A549 (cell line): ENCODE results near the gene GABRD. TPM values are rescaled to one million over a fixed set of nuclear protein-coding genes. Genes with fewer than 3 reads are reported as not detected.

Experiments used
- ATAC-seq, 2 experiments: fragments of 200-7000 bp in 1 of 2; fragments of >200 bp in 1 of 2; cut with Nextera tagmentation in 1 of 2; cut with Tn5 transposase in 1 of 2; 3 replicates each; pipeline versions ENCODE4 v1.8.0 to v1.9.1; 2018 to 2020; ENCODE audit warnings: mild to moderate bottlenecking in 1 of 2, moderate library complexity in 1 of 2
- CTCF ChIA-PET: fragments of 300-600 bp; sonication (Branson Sonifier 250); formaldehyde crosslinking; extraction: SDS; loops from one replicate; lab custom pipeline; 2021; ENCODE audit warnings: antibody characterized with exemption, inconsistent platforms; lab: Yijun Ruan, JAX
- POLR2A ChIA-PET: fragments of 350-600 bp; formaldehyde crosslinking; extraction: SDS; loops from one replicate; lab custom pipeline; 2021; ENCODE audit warnings: antibody characterized with exemption, inconsistent platforms; lab: Yijun Ruan, JAX
- DNase-seq, 2 experiments: peaks; one replicate each; pipeline versions ENCODE4 v3.0.0 to v3.0.0-alpha.2; 2011 to 2016; ENCODE audit warnings: low read depth in 1 of 2, low spot score in 1 of 2
- FAIRE-seq: peaks from 2 replicates; lab custom pipeline; 2011; peaks lifted over from hg19 to GRCh38; lab: Jason Lieb, UNC
- H3K27ac ChIP-seq, 2 experiments: fragments of >200 bp; sonication (Bioruptor Twin); formaldehyde crosslinking; 3 replicates each; pipeline ENCODE4 v1.5.1; 2016 to 2017
- H3K4me1 ChIP-seq: fragments of >200 bp; sonication (Bioruptor Twin); formaldehyde crosslinking; 3 replicates; pipeline ENCODE4 v1.6.1; 2016
- H3K4me2 ChIP-seq: fragments of >200 bp; sonication (Bioruptor Twin); formaldehyde crosslinking; 3 replicates; pipeline ENCODE4 v1.6.1; 2016
- H3K4me3 ChIP-seq: fragments of >200 bp; sonication (Bioruptor Twin); formaldehyde crosslinking; 3 replicates; pipeline ENCODE4 v1.5.1; 2016
- H3K9me3 ChIP-seq: fragments of >200 bp; sonication (Bioruptor Twin); formaldehyde crosslinking; 3 replicates; pipeline ENCODE4 v1.6.1; 2016
- BHLHE40 ChIP-seq: IDR thresholded peaks from 2 replicates; pipeline ENCODE4 v1.6.1; 2012; ENCODE audit warnings: low read depth, low read length, inconsistent platforms
- CHD2 ChIP-seq: fragments of 150-350 bp; IDR thresholded peaks from 2 replicates; pipeline ENCODE4 v1.6.1; 2014; ENCODE audit warnings: low read length; ENCODE audit not compliant: partially characterized antibody
- CHD4 ChIP-seq: fragments of 200-600 bp; sonication (generic); IDR thresholded peaks from 2 replicates; pipeline ENCODE4 v1.6.1; 2016; ENCODE audit warnings: antibody characterized with exemption, mild to moderate bottlenecking, borderline replicate concordance
- EHF ChIP-seq: fragments of 250-450 bp; sonication (Bioruptor Pico); IDR thresholded peaks from 2 replicates; pipeline ENCODE4 v1.5.0; 2020; ENCODE audit warnings: mild to moderate bottlenecking
- EP300 ChIP-seq, 2 experiments: fragments of >200 bp; sonication (Bioruptor Twin); formaldehyde crosslinking; IDR thresholded peaks; 2 replicates in 1 of 2; 3 replicates in 1 of 2; pipeline ENCODE4 v1.6.1; 2016 to 2017
- FOXS1 ChIP-seq: fragments of 250-450 bp; sonication (Bioruptor Pico); IDR thresholded peaks from 2 replicates; pipeline ENCODE4 v1.5.0; 2020; ENCODE audit warnings: mild to moderate bottlenecking, moderate library complexity
- HOXA7 ChIP-seq: fragments of 250-450 bp; sonication (Bioruptor Pico); IDR thresholded peaks from 2 replicates; pipeline ENCODE4 v1.5.0; 2020; ENCODE audit warnings: mild to moderate bottlenecking, moderate library complexity
- HOXB13 ChIP-seq: fragments of 250-450 bp; sonication (Bioruptor Pico); IDR thresholded peaks from 2 replicates; pipeline ENCODE4 v1.5.0; 2020; ENCODE audit warnings: low read depth, mild to moderate bottlenecking, moderate library complexity
- HOXB5 ChIP-seq: fragments of 250-450 bp; sonication (Bioruptor Pico); IDR thresholded peaks from 2 replicates; pipeline ENCODE4 v1.5.0; 2020; ENCODE audit warnings: mild to moderate bottlenecking, moderate library complexity
- JUN ChIP-seq, 2 experiments: fragments of >200 bp; sonication (Bioruptor Twin); formaldehyde crosslinking; IDR thresholded peaks; 2 replicates in 1 of 2; 3 replicates in 1 of 2; pipeline ENCODE4 v1.6.1; 2016 to 2017
- JUNB ChIP-seq: fragments of >200 bp; sonication (Bioruptor Twin); formaldehyde crosslinking; IDR thresholded peaks from 2 replicates; pipeline ENCODE4 v1.6.1; 2016
- KDM1A ChIP-seq: fragments of 200-600 bp; sonication (generic); IDR thresholded peaks from 2 replicates; pipeline ENCODE4 v1.6.1; 2016; ENCODE audit warnings: low read depth, mild to moderate bottlenecking
- MAFK ChIP-seq: fragments of 450-650 bp; IDR thresholded peaks from 2 replicates; pipeline ENCODE4 v1.6.1; 2014; ENCODE audit not compliant: partially characterized antibody
- NR3C1 ChIP-seq: fragments of >200 bp; sonication (Bioruptor Twin); formaldehyde crosslinking; IDR thresholded peaks from 3 replicates; pipeline ENCODE4 v1.6.1; 2017
- POLR2A ChIP-seq: IDR thresholded peaks from 2 replicates; pipeline ENCODE4 v1.6.1; 2012; ENCODE audit warnings: mild to moderate bottlenecking, low read length
- POLR2AphosphoS2 ChIP-seq: conservative IDR thresholded peaks from 2 replicates; pipeline ENCODE4 v1.6.1; 2012; ENCODE audit warnings: low read length, improper control_type of control experiment, inconsistent platforms
- RAD21 ChIP-seq, 2 experiments: fragments of >200 bp in 1 of 2; sonication (Bioruptor Twin) in 1 of 2; formaldehyde crosslinking in 1 of 2; IDR thresholded peaks in 1 of 2; conservative IDR thresholded peaks in 1 of 2; 2 replicates in 1 of 2; 3 replicates in 1 of 2; pipeline ENCODE4 v1.6.1; 2012 to 2018; ENCODE audit warnings: inconsistent platforms in 1 of 2
- RARB ChIP-seq: fragments of 250-450 bp; sonication (Bioruptor Pico); IDR thresholded peaks from 2 replicates; pipeline ENCODE4 v1.8.0; 2021; ENCODE audit warnings: mild to moderate bottlenecking, moderate library complexity
- RCOR1 ChIP-seq: fragments of 150-350 bp; IDR thresholded peaks from 2 replicates; pipeline ENCODE4 v1.6.1; 2014; ENCODE audit warnings: antibody characterized with exemption, low read length, low read depth
- RFX5 ChIP-seq: fragments of 450-650 bp; IDR thresholded peaks from 2 replicates; pipeline ENCODE4 v1.7.1; 2014; ENCODE audit warnings: antibody characterized with exemption, mild to moderate bottlenecking, moderate library complexity
- RNF2 ChIP-seq: fragments of 200-600 bp; sonication (generic); IDR thresholded peaks from 2 replicates; pipeline ENCODE4 v1.6.1; 2016; ENCODE audit warnings: low read depth, mild to moderate bottlenecking, antibody characterized with exemption, moderate library complexity, borderline replicate concordance
- SMC3 ChIP-seq: fragments of >200 bp; sonication (Bioruptor Twin); formaldehyde crosslinking; IDR thresholded peaks from 3 replicates; pipeline ENCODE4 v1.6.1; 2018; ENCODE audit warnings: inconsistent platforms
- SREBF2 ChIP-seq: fragments of 450-650 bp; IDR thresholded peaks from 2 replicates; pipeline ENCODE4 v1.6.1; 2014; ENCODE audit warnings: mild to moderate bottlenecking, moderate library complexity
- TFCP2L1 ChIP-seq: fragments of 250-450 bp; sonication (Bioruptor Pico); IDR thresholded peaks from 2 replicates; pipeline ENCODE4 v1.5.0; 2021; ENCODE audit warnings: mild to moderate bottlenecking
- ZC3H11A ChIP-seq: fragments of 450-650 bp; IDR thresholded peaks from 2 replicates; pipeline ENCODE4 v1.6.1; 2014; ENCODE audit warnings: antibody characterized with exemption, mild to moderate bottlenecking
- ZFP36 ChIP-seq: fragments of 450-650 bp; IDR thresholded peaks from 2 replicates; pipeline ENCODE4 v1.6.1; 2014; ENCODE audit warnings: borderline replicate concordance; ENCODE audit not compliant: partially characterized antibody
- ZSCAN20 ChIP-seq: fragments of 250-450 bp; sonication (Bioruptor Pico); IDR thresholded peaks from 2 replicates; pipeline ENCODE4 v1.8.0; 2022; ENCODE audit warnings: mild to moderate bottlenecking, moderate library complexity
- WGBS: methylation state at CpG from one replicate; pipeline ENCODE4 v1.1.6; 2017; ENCODE audit errors: missing lambda C conversion rate; 5-methylcytosine and 5-hydroxymethylcytosine counted together
- polyA plus RNA-seq, 4 experiments: library from polyadenylated mRNA; depleted of rRNA in 3 of 4; stranded (reverse); fragments of >200 nt; fragmentation: RNase III in 1 of 4; extraction: RNeasy Plus Mini Kit Qiagen cat#74134 plus additional on column Dnase treatment in 1 of 4; gene quantifications; 2 replicates in 3 of 4; 3 replicates in 1 of 4; pipeline ENCODE4 v1.2.3, GENCODE V29; 2011 to 2017
- TF ChIP-seq, protein P1 (sequence below): fragments of 250-450 bp; sonication (Bioruptor Pico); IDR thresholded peaks from 2 replicates; pipeline ENCODE4 v1.5.0; 2020; ENCODE audit warnings: low read depth, mild to moderate bottlenecking, moderate library complexity
- TF ChIP-seq, protein P2 (sequence below): fragments of 250-450 bp; sonication (Bioruptor Pico); IDR thresholded peaks from 2 replicates; pipeline ENCODE4 v1.5.0; 2021; ENCODE audit warnings: mild to moderate bottlenecking, moderate library complexity, borderline replicate concordance
- TF ChIP-seq, protein P3 (sequence below): IDR thresholded peaks from 2 replicates; pipeline ENCODE4 v1.6.1; 2012; ENCODE audit warnings: low read depth, borderline replicate concordance
- TF ChIP-seq, protein P4 (sequence below): fragments of >200 bp; sonication (Bioruptor Twin); formaldehyde crosslinking; IDR thresholded peaks from 2 replicates; pipeline ENCODE4 v1.6.1; 2016
- TF ChIP-seq, protein P5 (sequence below): IDR thresholded peaks from 2 replicates; pipeline ENCODE4 v1.6.1; 2012

The GABRD gene
- polyA plus RNA-seq, 2 of the 4 experiments (the other 2 are of a cell fraction): 0.12 to 0.52 TPM

DNA sequence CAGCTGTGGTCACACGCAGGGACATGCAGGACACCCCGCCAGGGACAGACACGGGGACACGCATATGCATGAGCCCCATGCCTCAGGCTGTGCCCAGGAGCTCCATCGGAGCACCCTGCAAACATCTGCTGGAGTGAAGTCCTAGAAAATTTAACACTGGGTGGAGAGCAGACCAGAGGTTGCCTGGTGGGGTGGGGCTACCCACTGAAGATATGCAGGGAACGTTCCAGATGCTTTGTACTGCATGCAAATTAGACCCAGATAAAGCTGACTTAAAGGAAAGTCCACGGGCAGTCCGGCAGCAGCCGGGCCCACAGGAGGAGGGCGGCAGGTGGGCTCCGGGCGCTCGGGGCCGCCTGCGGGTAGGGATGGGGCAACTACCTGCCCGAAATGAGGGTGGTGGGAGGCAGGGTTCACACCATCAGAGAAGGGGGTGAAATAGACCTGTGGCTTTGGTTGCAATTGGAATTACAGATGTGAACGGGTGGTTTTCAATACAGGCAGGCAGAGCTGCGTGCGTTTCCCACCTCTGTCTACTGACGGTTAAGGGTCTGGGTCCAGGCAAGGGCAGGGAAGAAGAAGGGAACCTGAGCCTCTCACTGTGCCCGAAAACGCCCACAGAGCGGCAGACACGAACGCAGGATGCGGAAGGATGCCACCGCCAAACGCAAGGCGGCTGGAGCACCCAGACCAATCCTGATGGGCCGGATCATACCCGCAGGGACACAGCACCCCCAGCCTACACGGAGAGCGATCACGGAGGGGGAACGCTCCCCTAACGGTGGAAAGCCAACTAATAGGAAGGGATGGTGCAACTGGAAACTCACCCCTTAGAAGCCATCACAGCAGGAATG lies 36.5 kb upstream of the GABRD start:
- WGBS: 79% methylated on average over 23 of the region's 36 CpGs
- H3K27ac ChIP-seq: no peak overlapping the region
- ChIA-PET CTCF (interaction anchor here (1.3 kb wide), 1 partner anchor 62 kb away, joined by 3 read pairs; no protein-coding TSS in a partner anchor), POLR2A (no interaction called here)
- no peaks in the 10 kb centered on the region for H3K4me1 ChIP-seq
- H3K4me2 ChIP-seq: no peak overlapping the region
- no peak overlapping the region for H3K4me3 ChIP-seq
- FAIRE-seq (no peak), ATAC-seq (no peak), DNase-seq (no peak)
- H3K9me3 ChIP-seq: no peaks in the 10 kb centered on the region
- TF ChIP-seq ZSCAN20 (no peak), POLR2AphosphoS2 (no peak), CHD4 (no peak), ZFP36 (no peak), CHD2 (no peak), BHLHE40 (no peak), RAD21 (conservative IDR thresholded peaks at IDR 0.05 in 1 of 2, IDR thresholded peaks at IDR 0.05 in 1 of 2) (no peak), POLR2A (no peak), FOXS1 (CRISPR knock-in tag) (no peak), KDM1A (no peak), RFX5 (no peak), RARB (CRISPR knock-in tag) (no peak), MAFK (no peak), HOXB13 (no peak), JUNB (no peak), HOXA7 (no peak), EHF (CRISPR knock-in tag) (no peak)
- TF ChIP-seq, protein P1, sequence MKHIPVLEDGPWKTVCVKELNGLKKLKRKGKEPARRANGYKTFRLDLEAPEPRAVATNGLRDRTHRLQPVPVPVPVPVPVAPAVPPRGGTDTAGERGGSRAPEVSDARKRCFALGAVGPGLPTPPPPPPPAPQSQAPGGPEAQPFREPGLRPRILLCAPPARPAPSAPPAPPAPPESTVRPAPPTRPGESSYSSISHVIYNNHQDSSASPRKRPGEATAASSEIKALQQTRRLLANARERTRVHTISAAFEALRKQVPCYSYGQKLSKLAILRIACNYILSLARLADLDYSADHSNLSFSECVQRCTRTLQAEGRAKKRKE (CRISPR knock-in tag): no peak
- TF ChIP-seq, protein P2, sequence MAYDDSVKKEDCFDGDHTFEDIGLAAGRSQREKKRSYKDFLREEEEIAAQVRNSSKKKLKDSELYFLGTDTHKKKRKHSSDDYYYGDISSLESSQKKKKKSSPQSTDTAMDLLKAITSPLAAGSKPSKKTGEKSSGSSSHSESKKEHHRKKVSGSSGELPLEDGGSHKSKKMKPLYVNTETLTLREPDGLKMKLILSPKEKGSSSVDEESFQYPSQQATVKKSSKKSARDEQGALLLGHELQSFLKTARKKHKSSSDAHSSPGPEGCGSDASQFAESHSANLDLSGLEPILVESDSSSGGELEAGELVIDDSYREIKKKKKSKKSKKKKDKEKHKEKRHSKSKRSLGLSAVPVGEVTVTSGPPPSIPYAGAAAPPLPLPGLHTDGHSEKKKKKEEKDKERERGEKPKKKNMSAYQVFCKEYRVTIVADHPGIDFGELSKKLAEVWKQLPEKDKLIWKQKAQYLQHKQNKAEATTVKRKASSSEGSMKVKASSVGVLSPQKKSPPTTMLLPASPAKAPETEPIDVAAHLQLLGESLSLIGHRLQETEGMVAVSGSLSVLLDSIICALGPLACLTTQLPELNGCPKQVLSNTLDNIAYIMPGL (CRISPR knock-in tag): no peak

DNA sequence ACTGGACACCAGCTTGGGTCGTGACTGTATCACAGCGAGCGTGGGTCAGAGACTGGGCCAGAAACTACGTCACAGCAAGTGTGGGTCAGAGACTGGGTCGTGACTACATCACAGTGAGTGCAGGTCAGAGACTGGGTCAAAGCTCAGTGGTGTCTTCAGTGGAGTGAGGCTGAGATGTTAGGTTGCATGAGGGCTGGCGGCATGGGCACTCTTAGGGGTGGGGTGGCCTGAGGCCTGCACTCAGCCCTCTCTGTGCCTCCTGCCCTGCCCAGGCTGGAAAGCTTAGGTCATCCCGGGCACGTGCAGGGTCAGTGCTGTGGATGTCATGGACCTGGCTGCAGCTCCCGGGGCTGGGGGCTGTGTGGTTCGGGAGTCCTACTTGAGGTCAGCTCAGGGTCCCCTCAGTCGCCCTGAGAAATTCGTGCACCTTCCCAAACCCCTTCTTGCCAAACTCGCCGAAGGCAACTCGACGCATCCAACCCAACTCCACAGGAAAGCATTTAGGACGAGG lies 34.5 kb upstream of the GABRD start:
- H3K4me1 ChIP-seq: no peaks in the 10 kb centered on the region
- FAIRE-seq: no peak
- no peaks in the 10 kb centered on the region for H3K9me3 ChIP-seq
- no peak overlapping the region for H3K4me2 ChIP-seq
- H3K27ac ChIP-seq: no peak overlapping the region
- no peak; a peak in 2 of 6 replicates for ATAC-seq
- WGBS: 57% methylated on average over 9 of the region's 17 CpGs
- no peak for DNase-seq
- no peak overlapping the region for H3K4me3 ChIP-seq
- no peak for TF ChIP-seq RARB (CRISPR knock-in tag)
- TF ChIP-seq, protein P3, sequence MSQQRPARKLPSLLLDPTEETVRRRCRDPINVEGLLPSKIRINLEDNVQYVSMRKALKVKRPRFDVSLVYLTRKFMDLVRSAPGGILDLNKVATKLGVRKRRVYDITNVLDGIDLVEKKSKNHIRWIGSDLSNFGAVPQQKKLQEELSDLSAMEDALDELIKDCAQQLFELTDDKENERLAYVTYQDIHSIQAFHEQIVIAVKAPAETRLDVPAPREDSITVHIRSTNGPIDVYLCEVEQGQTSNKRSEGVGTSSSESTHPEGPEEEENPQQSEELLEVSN: no peak
- no peak for TF ChIP-seq SMC3
- no peak for TF ChIP-seq JUN (IDR thresholded peaks at IDR 0.05)
- no peak for TF ChIP-seq NR3C1
- no peak for TF ChIP-seq KDM1A
- no peak for TF ChIP-seq RNF2
- no peak for TF ChIP-seq RAD21 (conservative IDR thresholded peaks at IDR 0.05 in 1 of 2, IDR thresholded peaks at IDR 0.05 in 1 of 2)
- TF ChIP-seq RCOR1: no peak
- no peak for TF ChIP-seq HOXB5 (CRISPR knock-in tag)
- TF ChIP-seq, protein P4, sequence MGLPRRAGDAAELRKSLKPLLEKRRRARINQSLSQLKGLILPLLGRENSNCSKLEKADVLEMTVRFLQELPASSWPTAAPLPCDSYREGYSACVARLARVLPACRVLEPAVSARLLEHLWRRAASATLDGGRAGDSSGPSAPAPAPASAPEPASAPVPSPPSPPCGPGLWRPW: no peak
- no peak for TF ChIP-seq FOXS1 (CRISPR knock-in tag)
- no peak for TF ChIP-seq SREBF2
- no peak for TF ChIP-seq EHF (CRISPR knock-in tag)
- TF ChIP-seq CHD4: no peak
- TF ChIP-seq RFX5: no peak
- TF ChIP-seq TFCP2L1 (CRISPR knock-in tag): no peak
- TF ChIP-seq ZC3H11A: no peak
- TF ChIP-seq, protein P5, sequence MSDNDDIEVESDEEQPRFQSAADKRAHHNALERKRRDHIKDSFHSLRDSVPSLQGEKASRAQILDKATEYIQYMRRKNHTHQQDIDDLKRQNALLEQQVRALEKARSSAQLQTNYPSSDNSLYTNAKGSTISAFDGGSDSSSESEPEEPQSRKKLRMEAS: no peak
- no peak for TF ChIP-seq EP300 (IDR thresholded peaks at IDR 0.05)
- ChIA-PET POLR2A (no interaction called here), CTCF (interaction anchor here (1.0 to 1.7 kb wide), 3 partner anchors 24 to 62 kb away, joined by 4 to 5 read pairs (median 5); no protein-coding TSS in a partner anchor)
